RWPE2 (cell line): Measurements from ENCODE around the gene MGLL.

Experiments used
- ATAC-seq: fragments of 200-7000 bp; cut with Tn5 transposase; 3 replicates; pipeline ENCODE4 v1.9.1; 2021; ENCODE audit warnings: low read depth
- DNase-seq: peaks from one replicate; pipeline ENCODE4 v3.0.0-alpha.2; 2020; ENCODE audit warnings: low spot score
- H3K27ac ChIP-seq: fragments of 450-650 bp; 2 replicates; pipeline ENCODE4 v1.5.1; 2017; ENCODE audit warnings: mild to moderate bottlenecking; ENCODE audit not compliant: poor library complexity, severe bottlenecking
- H3K27me3 ChIP-seq: fragments of 250-450 bp; sonication (Bioruptor Pico); 2 replicates; pipeline ENCODE4 v1.5.1; 2021; ENCODE audit warnings: mild to moderate bottlenecking, moderate library complexity; ENCODE audit not compliant: insufficient read depth, poor library complexity, severe bottlenecking
- H3K36me3 ChIP-seq: fragments of 250-450 bp; sonication (Bioruptor Pico); 2 replicates; pipeline ENCODE4 v1.5.1; 2020; ENCODE audit warnings: low read depth, mild to moderate bottlenecking, moderate library complexity
- H3K4me1 ChIP-seq: fragments of 250-450 bp; sonication (Bioruptor Pico); 2 replicates; pipeline ENCODE4 v1.5.1; 2021; ENCODE audit warnings: mild to moderate bottlenecking, moderate library complexity; ENCODE audit not compliant: insufficient read depth, poor library complexity, severe bottlenecking
- H3K4me3 ChIP-seq: fragments of 250-450 bp; sonication (Bioruptor Pico); 2 replicates; pipeline ENCODE4 v1.5.1; 2021; ENCODE audit warnings: mild to moderate bottlenecking, moderate library complexity; ENCODE audit not compliant: severe bottlenecking
- H3K9me3 ChIP-seq: fragments of 250-450 bp; sonication (Bioruptor Pico); 2 replicates; pipeline ENCODE4 v1.5.1; 2021; ENCODE audit warnings: mild to moderate bottlenecking, moderate library complexity; ENCODE audit not compliant: severe bottlenecking
- TF ChIP-seq, protein P1 (sequence below): fragments of 450-650 bp; IDR thresholded peaks from one replicate; pipeline ENCODE4 v1.5.1; 2017; ENCODE audit warnings: mild to moderate bottlenecking, moderate library complexity; ENCODE audit not compliant: poor library complexity, severe bottlenecking

MGLL gene

GRCh38 chr3:127722091-127722784 is 100.1 kb downstream of the MGLL start:
- no peak overlapping the region for H3K27ac ChIP-seq
- no peak for ATAC-seq

GRCh38 chr3:127720985-127721935 is 101.1 kb downstream of the MGLL start:
- peak; percentile 18 for DNase-seq
- no peaks in the 10 kb centered on the region for H3K27me3 ChIP-seq
- H3K4me3 ChIP-seq: no peak overlapping the region
- no peaks in the 10 kb centered on the region for H3K9me3 ChIP-seq
- TF ChIP-seq, protein P1, sequence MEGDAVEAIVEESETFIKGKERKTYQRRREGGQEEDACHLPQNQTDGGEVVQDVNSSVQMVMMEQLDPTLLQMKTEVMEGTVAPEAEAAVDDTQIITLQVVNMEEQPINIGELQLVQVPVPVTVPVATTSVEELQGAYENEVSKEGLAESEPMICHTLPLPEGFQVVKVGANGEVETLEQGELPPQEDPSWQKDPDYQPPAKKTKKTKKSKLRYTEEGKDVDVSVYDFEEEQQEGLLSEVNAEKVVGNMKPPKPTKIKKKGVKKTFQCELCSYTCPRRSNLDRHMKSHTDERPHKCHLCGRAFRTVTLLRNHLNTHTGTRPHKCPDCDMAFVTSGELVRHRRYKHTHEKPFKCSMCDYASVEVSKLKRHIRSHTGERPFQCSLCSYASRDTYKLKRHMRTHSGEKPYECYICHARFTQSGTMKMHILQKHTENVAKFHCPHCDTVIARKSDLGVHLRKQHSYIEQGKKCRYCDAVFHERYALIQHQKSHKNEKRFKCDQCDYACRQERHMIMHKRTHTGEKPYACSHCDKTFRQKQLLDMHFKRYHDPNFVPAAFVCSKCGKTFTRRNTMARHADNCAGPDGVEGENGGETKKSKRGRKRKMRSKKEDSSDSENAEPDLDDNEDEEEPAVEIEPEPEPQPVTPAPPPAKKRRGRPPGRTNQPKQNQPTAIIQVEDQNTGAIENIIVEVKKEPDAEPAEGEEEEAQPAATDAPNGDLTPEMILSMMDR: no peak
- no peaks in the 10 kb centered on the region for H3K4me1 ChIP-seq
- no peak for ATAC-seq
- no peak overlapping the region for H3K27ac ChIP-seq
- no peaks in the 10 kb centered on the region for H3K36me3 ChIP-seq

More at GRCh38 chr3:127722091-127722784, 100.1 kb downstream of the MGLL start:
- Histone ChIP-seq H3K4me1 (no peaks in the 10 kb centered on the region), H3K27me3 (no peaks in the 10 kb centered on the region), H3K4me3 (no peak overlapping the region), H3K36me3 (no peaks in the 10 kb centered on the region), H3K9me3 (no peaks in the 10 kb centered on the region)
- no peak for DNase-seq
- TF ChIP-seq, protein P1: no peak

- H3K9me3 ChIP-seq: no peaks in the 10 kb centered on the region
- no peak overlapping the region for H3K4me3 ChIP-seq
- H3K27me3 ChIP-seq: no peaks in the 10 kb centered on the region
- ATAC-seq: no peak
- DNase-seq: no peak
- H3K4me1 ChIP-seq: no peaks in the 10 kb centered on the region
- H3K36me3 ChIP-seq: no peaks in the 10 kb centered on the region
- TF ChIP-seq, protein P1: no peak
- no peak overlapping the region for H3K27ac ChIP-seq
Measured at GRCh38 chr3:127720161-127720823, 102.0 kb downstream of the MGLL start.

DNA sequence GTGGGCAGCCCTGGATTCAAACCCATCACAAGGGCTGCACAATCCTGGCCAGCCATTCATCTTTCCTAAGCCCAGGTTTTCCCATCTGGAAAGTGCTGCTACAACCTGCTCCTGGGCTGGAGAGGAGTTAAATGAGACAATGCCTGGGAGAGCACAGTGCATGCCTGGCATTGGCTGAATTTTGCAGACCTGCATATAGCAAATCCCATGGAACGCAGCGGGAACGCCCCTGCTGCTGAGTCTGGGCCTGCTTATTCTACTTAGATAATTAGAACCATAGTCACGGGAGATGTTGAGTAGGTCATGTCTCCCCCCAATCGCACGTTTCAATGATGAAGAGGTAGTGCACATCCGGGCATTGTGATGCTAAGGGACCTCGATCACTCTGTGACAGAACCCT is 102.9 kb downstream of the MGLL start:
- Histone ChIP-seq H3K27ac (no peak overlapping the region), H3K27me3 (no peaks in the 10 kb centered on the region), H3K4me1 (no peaks in the 10 kb centered on the region), H3K36me3 (no peaks in the 10 kb centered on the region), H3K9me3 (no peaks in the 10 kb centered on the region), H3K4me3 (no peak overlapping the region)
- no peak for ATAC-seq
- TF ChIP-seq, protein P1: no peak
- DNase-seq: no peak
